ENCODE data around the gene NHLH2. TPM values are rescaled to one million over a fixed set of nuclear protein-coding genes. Genes with fewer than 3 reads are reported as not detected.

Gene NHLH2
- total RNA-seq, 1 experiment from 2014 or later, result not detected

DNA sequence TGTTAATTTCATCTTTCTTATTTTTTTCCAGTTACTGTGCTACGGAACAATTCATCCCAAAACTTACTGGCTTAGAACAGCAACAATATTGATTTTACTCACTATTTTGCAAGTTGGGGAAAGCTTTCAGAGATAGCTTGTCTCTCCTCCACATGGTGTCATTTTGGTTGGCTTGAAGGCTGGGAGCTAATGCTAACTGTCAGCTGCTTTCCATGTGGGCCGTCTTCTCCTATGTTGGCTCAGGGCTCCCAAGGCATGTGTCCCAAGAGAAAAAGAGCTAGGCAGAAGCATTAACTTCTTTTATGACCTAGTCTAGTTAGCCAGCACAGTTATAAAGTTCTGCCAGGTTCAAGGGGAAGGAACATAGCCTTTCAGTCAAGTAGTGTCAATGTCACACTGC lies 38.5 kb downstream of the NHLH2 start:
- DNase-seq (ENCODE audit: low spot score), result no peak

DNA sequence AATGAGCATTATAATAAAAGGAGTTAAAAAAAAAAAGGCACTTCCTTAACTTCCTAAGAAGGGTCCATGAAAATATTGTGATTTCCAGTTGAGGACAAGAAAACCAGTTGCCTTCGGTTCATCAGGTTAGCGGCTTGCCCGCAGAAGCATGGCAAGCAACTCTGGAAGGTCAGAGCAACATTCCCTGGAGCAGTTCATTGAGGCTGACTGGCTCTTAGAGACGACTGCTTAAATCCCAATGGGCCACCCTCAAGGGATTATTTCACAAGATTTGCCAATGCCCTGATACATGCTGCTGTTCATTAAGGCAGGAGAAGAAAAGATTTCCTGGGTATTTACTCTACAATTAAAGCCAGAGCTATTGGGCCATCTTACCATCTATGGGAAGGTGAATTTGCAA lies 43.4 kb downstream of the NHLH2 start:
- DNase-seq (ENCODE audit: low spot score), result no peak

DNA sequence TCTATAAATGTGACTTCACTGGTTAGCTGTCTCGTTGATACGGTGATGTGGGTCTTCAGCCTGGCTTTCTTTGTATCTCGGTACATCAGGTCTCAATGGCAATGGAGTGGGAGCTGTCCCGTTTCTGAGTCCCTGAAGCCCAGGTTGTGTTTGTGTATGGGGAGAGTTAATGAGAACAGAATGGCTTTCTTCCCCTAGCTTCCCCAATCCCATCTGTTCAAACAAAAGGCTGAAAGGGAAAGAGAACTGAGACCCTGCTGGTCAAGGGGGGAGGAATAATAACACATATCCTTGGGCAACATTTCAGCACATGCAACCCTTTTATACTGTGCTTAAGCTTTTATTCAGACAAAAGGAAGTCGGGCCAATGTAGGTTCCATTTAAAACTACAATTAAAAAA lies 44.0 kb downstream of the NHLH2 start:
- no peak for DNase-seq (ENCODE audit: low spot score)

DNA sequence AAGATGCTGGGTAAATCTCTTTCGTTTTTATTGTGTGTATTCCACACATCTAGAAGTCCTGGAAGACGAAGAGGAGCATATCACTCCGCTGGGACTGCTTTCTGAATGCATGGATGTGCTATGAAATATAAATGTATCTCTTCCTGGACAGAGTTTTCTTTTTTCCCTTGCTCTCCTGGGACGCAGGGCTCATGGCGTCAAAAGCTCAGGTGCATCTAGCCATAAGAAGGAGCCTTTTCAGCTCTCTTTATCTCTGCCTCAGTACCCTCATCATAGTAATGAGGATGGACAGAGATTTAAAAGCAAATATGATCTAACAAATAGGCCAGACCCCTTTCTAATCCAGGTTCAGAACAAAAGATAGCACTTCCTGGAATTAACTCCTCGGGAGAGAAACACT lies 44.9 kb downstream of the NHLH2 start:
- no peak for DNase-seq (ENCODE audit: low spot score)

DNA sequence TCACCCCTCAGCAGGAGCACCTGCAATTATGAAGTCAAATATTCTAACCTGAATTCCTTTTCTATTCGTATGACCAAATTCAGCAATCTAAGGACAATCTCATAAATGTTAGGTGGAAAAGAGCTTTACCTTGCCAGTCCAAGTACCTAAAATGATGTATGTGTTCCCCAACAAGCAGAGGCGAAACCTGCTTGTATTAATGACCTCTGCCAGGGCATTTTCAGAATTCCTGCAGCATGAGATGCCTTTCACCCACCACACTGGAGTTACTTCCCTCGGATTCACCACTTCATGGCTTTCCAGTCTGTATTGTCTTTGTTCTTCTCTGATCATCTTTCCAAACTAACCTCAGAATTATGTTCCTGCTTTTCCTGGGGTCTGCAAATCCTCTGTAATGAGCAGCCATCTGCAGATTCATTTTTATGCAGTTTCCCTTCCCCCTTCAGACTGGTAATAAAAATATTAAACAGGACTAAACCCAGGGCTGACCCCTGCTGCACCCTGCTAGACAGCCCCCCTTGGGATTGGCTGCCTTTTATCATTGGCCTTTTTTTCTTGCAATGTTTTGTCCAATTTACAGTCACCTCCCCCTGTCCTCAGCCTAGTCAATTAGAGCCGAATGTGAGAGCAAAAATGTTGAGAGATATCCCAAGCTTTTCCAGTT lies 45.8 kb downstream of the NHLH2 start:
- DNase-seq (ENCODE audit: low spot score), result no peak

DNA sequence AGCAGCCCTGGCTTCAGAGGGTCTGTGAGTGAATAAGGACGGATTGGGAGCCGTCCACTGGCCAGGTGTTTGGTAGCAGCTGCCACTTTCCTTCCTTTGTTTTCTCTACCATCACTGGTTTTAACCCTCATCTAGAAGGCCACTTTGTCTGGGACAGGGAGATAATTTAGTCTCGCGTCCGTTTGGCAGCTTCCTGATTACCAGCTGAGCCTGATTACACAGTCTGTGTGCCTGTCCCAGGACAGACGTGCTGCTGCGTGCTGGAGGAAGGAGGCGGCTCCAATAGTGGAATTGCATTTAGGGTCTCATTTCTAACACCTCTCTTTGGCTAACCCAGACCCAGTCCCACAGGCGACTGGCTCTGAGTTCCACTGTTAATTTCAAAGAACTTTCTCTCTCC lies 47.8 kb downstream of the NHLH2 start:
- DNase-seq (ENCODE audit: low spot score), result no peak

DNA sequence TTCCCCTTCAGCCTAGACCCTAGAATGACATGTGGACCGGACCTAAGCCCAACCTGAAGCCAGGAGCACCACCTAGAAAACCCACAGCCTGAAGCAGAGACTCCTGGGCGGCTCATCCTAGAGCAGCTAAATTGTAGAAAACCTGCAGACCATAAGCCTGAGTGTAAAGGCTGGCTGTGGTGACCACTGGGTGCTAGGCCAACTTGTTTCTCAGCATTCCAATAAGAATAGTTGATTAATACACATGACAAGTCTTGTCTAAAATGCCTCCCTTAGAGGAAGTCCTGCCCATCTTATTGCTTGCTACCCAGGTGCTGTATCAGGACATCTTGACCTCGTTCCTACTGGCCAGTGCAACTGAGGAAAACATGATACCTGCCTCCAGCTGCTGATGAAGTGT lies 49.1 kb downstream of the NHLH2 start:
- no peak for DNase-seq (ENCODE audit: low spot score)

DNA sequence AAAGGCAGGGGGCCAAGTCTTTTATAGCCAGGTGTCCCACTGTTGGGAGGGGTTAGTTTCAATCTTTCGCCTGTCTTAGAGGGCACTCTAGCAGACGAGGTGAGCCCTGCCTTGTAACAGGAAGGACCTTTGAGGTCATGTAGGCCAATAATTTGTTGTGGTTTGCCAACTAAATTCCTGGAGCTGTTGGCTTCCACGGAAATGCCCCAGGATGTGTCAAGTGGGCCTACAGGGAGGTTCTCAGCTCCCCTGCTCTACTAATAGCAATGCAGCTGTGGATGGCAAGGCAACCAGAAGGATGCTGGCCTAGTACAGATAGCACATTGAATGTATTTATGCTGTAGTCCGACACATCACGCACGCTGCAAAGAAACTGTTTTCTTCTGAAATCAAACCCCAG lies 50.1 kb downstream of the NHLH2 start:
- DNase-seq (ENCODE audit: low spot score), result no peak

DNA sequence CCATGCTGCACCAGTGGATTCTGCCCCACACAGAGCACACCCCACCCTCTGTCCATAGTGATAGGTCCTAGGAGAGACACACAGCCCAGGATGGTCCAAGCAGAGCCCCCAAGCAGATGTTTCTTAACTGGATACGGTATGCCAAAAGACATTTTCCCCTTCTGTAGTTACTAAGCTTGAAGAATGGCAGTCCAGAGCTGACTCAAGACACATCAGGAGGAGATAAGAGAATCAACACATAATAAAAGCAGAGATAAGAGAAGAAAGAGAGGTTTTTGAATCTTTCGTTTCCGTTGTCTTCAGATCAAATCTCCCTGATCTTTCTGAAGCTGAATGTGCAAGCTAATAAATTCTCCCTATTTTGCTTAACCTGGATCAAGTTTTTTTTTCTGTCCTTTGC lies 50.6 kb downstream of the NHLH2 start:
- DNase-seq (ENCODE audit: low spot score), result no peak

Other genes starting within 250 kb of the NHLH2 start
- 26.6 and 27.6 TPM in 2 replicates for gene VANGL1, start 199.2 kb downstream of the NHLH2 start, total RNA-seq (2014; rRNA removed; shearing (Covaris generic))
- not detected in 2 replicates for gene CASQ2, start 72.4 kb downstream of the NHLH2 start, total RNA-seq (2014; rRNA removed; shearing (Covaris generic))
- 0.08 TPM in 1 of 2 replicates, not detected in the other for gene SLC22A15, start 135.4 kb upstream of the NHLH2 start, total RNA-seq (2014; rRNA removed; shearing (Covaris generic))

Data from HT-29 (cell line).